Inferior parietal cortex (tissue), 1 donor: Measurements from ENCODE around the gene TOR1A.
A peak's percentile ranks its signal among the peaks of the same experiment; 100 is the strongest.

Experiments
- DNase-seq: peaks from one replicate; pipeline ENCODE4 v3.0.0-alpha.2; 2016; ENCODE audit errors: extremely low spot score

The TOR1A gene

GRCh38 chr9:129823935-129824601 lies at the start of gene TOR1A:
TOR1A (minus strand) TSS chr9:129824136; CDS start chr9:129824085, 51 bp downstream.
- peak; percentile 96 for DNase-seq

DNA sequence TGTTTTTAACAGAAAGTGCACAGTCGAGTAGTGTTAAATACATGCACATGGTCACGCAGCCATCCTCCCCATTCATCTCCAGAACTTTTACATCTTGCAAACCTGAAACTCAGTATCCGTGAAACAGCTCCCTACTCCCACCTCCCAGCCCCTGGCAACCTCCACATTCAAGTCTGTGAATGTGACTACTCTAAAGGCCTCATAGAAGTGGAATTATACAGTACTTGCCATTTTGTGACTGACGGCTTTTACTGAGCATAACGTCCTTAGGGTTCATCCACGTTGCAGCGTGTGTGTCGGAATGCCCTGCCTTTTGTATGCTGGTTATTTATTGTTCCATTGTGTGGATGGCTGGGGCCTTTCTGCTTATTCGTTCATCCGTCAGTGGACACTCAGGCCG lies 47.1 kb upstream of the TOR1A start:
- no peak for DNase-seq

GRCh38 chr9:129869585-129870501 lies 45.9 kb upstream of the TOR1A start:
- DNase-seq, result no peak

GRCh38 chr9:129868872-129869486 lies 45.0 kb upstream of the TOR1A start:
- no peak for DNase-seq

DNA sequence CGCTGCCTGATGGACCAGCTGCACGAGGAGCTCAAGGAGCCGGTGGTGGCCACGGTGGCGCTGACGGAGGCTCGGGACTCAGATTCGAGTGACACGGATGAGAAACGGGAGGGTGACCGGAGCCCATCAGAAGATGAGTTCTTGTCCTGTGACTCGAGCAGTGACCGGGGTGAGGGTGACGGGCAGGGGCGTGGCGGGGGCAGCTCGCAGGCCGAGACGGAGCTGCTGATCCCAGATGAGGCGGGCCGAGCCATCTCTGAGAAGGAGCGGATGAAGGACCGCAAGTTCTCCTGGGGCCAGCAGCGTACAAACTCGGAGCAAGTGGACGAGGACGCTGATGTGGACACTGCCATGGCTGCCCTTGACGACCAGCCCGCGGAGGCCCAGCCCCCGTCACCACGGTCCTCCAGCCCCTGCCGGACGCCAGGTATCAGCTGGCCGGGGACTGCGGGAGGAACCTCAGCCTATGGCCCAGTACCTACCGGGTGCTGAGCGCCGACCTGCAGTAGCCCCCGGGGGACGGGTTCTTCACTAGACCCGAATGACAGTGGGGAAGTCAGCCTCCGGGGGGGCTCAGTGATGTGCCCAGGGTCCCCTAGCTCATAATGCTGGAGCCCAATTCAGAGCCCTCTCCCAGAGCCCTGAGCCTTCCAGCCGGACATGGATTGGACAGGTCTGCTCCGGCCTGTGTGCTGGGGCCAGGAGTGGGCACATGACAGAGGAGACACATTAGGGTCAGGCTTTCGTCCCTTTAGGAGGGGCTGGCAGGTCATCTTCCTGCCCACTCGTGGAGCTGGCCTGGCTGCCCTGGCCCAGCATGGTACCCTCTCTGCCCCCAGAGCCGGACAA lies 44.3 kb upstream of the TOR1A start:
- DNase-seq, result no peak

- DNase-seq, result no peak
Measured at GRCh38 chr9:129867136-129868022, 43.4 kb upstream of the TOR1A start.

- DNase-seq, result peak; percentile 3
Measured at GRCh38 chr9:129866394-129867135, 42.6 kb upstream of the TOR1A start.

DNA sequence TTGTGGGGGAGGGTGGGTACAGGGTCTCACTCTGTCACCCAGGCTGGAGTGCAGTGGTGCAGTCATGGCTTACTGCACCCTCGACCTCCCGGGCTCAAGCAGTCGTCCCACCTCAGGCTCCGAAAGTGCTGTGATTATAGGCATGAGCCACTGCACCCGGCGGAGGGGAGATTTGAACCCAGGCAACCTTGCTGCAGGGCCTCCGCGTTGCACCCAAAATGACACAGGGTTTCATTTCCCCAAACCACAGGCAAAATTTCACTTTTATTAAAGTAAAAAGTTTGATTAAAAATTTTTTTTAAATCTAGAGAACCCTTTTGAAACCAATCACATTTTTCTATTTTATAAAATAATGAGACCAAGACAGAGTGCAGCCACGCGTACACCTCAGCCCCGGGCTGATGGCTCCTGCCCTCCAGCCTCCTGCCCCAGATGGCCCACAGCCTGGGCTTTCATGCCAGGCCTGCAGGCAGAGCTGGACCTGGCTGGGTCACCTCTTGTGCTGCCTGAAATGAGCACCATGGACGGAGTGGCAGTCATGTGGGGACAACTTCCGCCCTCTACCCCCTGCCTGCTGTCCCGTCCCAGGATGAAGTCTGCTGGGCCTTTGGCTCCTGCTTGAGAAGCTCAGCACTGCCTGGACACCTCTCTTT lies 41.9 kb upstream of the TOR1A start:
- DNase-seq, result no peak

DNA sequence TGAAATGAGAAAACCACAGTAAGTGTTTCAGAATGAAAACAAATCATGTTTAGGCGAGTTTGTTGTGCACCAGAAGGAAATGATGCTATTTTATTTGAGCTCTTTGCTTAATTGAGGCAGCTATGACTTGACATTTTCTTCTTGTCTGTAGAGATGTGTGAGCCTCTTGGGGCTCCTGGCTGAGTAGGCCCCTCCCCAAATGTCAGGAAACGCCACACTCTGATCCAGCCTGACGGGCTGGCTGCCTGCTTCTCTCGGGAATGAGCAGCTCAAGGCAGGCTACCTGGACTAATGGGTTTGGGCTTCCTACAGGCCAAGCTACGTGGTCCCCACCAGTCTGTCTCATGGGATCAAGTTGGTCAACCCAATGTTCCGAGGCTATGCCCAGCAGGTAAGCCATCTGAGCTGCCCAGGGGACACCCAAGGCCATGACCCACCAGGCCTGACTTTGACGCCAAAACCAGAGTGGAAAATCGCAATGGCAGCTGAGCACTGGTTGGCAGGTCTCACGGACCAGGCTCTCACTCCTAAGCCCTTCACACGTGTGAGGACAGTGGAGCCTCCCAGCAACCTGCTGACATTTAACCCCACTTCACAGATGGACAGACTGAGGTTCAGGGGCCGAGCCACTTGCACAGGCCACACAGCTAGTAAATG lies 41.2 kb upstream of the TOR1A start:
- no peak for DNase-seq

DNA sequence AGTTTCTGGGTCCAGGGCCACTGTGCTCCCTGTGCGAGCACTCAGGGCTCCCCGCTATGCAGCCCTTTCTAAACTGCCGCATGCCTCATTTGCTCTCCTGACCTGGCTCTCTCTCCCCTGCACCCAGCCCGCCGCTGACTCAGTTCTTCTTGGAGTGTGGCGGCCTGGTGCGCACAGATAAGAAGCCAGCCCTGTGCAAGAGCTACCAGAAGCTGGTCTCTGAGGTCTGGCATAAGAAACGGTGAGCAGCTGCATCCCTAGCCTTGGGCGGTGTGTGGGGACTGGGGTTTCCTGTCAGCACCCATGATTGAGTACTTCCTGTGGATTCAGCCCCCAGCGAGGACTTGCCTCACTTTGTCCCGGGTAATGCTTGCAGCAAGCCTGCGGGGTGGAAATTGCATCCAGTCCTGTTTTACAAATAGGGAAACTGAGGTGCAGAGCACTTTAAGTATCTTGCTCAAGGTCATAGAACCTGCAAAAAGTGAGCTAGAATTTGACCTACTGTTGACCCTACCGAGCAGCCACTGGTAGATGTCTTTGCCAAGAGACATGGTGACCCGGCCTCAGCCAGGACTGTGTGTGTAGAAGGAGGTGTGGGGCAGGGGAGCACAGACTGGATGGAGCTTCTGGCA lies 39.2 kb upstream of the TOR1A start:
- peak; percentile 73 for DNase-seq

- no peak for DNase-seq
Measured at GRCh38 chr9:129861447-129861827, 37.5 kb upstream of the TOR1A start.

- no peak for DNase-seq
Measured at GRCh38 chr9:129860653-129861446, 36.9 kb upstream of the TOR1A start.

DNA sequence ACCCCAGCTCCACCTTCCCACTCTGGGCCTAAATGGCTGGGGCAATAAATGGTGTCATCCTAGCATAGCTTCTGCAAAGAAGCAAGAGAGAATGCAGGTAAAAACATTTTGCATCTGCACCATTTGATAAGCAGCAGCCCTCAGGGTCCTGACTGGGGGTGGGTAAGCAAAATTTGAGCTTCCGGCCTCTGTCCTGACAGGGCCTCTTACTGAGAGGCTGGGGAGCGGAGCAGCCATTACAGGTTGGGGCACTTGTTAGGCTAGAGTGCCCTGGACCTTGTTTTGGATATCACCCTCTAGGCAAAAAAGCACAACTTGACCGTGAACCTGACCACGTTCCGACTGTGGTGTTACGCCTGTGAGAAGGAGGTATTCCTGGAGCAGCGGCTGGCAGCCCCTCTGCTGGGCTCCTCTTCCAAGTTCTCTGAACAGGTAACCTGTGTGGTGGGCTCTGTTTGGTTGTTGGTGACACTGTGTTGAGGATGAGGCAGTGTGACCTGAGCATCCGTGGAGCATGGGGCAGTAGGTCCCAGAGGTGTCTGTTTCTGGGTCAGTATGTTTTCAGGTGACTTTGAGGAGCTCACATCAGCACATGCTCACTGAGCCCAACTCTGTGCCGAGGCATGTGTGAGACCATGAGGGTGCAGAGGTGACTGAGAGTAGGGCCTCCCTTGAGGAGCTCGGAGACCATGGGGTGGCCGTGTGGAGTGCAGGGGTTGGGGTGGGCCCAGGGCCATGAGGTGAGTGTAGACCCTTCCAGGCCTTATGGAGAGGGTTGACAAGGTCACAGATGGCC lies 34.4 kb upstream of the TOR1A start:
- no peak for DNase-seq

GRCh38 chr9:129857207-129857606 lies 33.3 kb upstream of the TOR1A start:
- DNase-seq, result no peak

DNA sequence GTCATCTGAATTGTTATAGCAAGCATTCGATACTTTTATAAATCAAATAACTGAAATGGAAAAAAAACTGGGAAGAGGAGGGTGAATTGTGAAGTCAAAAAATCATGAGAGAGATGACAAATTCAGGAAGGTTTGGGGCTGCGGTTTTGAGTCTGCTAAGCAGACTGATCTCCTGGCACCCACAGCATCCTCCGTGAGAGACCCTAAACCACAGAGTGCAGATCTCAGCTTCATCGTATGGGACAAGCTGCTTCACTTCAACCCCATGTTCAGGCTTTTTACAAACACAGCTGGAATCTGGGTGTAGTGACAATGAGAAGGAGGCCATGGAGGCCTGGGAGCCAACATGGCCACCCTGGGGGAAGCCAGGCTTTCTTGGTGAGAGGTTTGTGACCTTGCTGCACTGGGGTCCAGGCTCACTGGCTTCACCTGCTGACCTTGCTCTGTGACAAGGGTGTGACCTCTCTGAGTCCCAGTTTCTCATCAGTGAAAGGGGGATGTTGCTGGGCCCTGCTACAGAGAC lies 30.7 kb upstream of the TOR1A start:
- no peak for DNase-seq

DNA sequence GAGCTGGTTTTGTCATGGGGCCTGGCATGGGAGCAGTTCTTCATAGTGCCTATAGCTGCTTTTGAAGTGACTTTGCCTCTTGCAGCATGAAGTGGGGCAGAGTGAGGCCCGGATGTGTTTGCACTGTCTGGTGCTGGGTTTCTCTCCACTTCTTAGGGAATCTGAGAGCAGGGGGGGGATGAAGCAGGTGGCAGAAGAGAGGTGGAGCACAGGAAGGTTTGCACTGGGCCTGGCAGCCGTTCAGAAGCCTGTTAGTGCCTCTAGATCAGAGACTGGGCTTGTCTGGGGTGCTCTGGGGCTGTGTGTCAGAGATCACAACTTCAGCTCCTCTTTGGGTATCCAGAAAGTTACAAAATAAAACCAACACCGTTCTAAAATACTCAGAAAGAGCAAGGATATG lies 29.7 kb upstream of the TOR1A start:
- no peak for DNase-seq

- no peak for DNase-seq
Measured at GRCh38 chr9:129852579-129852978, 28.6 kb upstream of the TOR1A start.
